ENCODE results near the gene RPL10A.

- TF ChIP-seq, protein P1, sequence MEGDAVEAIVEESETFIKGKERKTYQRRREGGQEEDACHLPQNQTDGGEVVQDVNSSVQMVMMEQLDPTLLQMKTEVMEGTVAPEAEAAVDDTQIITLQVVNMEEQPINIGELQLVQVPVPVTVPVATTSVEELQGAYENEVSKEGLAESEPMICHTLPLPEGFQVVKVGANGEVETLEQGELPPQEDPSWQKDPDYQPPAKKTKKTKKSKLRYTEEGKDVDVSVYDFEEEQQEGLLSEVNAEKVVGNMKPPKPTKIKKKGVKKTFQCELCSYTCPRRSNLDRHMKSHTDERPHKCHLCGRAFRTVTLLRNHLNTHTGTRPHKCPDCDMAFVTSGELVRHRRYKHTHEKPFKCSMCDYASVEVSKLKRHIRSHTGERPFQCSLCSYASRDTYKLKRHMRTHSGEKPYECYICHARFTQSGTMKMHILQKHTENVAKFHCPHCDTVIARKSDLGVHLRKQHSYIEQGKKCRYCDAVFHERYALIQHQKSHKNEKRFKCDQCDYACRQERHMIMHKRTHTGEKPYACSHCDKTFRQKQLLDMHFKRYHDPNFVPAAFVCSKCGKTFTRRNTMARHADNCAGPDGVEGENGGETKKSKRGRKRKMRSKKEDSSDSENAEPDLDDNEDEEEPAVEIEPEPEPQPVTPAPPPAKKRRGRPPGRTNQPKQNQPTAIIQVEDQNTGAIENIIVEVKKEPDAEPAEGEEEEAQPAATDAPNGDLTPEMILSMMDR (IDR thresholded peaks at IDR 0.05; ENCODE audit: borderline replicate concordance, extremely low read depth, low read length, poor library complexity, severe bottlenecking): no peak
- TF ChIP-seq EZH2 (IDR thresholded peaks at IDR 0.05; ENCODE audit: borderline replicate concordance, low read depth, low read length, severe bottlenecking): no peak
These were observed 44.5 kb downstream of the RPL10A start, which contains the start of gene TULP1 for GRCh38 chr6:35512740-35513139.
